ENCODE results near the gene FCN2. TPM values are rescaled to one million over a fixed set of nuclear protein-coding genes. Genes with fewer than 3 reads are reported as not detected.

The FCN2 gene
- total RNA-seq, 1 donor from 2014 or later, result not detected

- no peaks in the 10 kb centered on the region for H3K9me3 ChIP-seq
- intact Hi-C loops (cut with DNase I), result no loop called here
- H3K36me3 ChIP-seq, result peaks cover 66 to 83% of the 10 kb centered on the region in 2 donors
- H3K27ac ChIP-seq, result no peak overlapping the region
- no peaks in the 10 kb centered on the region for H3K27me3 ChIP-seq
- H3K4me1 ChIP-seq, result no peaks in the 10 kb centered on the region
- TF ChIP-seq CTCF (IDR thresholded peaks at IDR 0.05), result no peak
- no peak for DNase-seq (ENCODE audit: low spot score in 2 of 2)
- H3K4me3 ChIP-seq, result no peak overlapping the region
Observed at GRCh38 chr9:134838651-134839454, 41.8 kb upstream of the FCN2 start.

GRCh38 chr9:134839455-134840125, 41.0 kb upstream of the FCN2 start:
- no peak overlapping the region for H3K4me3 ChIP-seq
- H3K4me1 ChIP-seq, result no peaks in the 10 kb centered on the region
- no peaks in the 10 kb centered on the region for H3K9me3 ChIP-seq
- intact Hi-C loops (cut with DNase I), result no loop called here
- no peak for DNase-seq (ENCODE audit: low spot score in 2 of 2)
- no peaks in the 10 kb centered on the region for H3K27me3 ChIP-seq
- peaks cover 61 to 87% of the 10 kb centered on the region in 2 donors for H3K36me3 ChIP-seq
- no peak for TF ChIP-seq CTCF (IDR thresholded peaks at IDR 0.05)
- H3K27ac ChIP-seq, result no peak overlapping the region

- intact Hi-C loops (cut with DNase I), result no loop called here
- Histone ChIP-seq H3K36me3 (peaks cover 57 to 82% of the 10 kb centered on the region in 2 donors), H3K4me1 (no peaks in the 10 kb centered on the region), H3K4me3 (no peak overlapping the region), H3K27ac (no peak overlapping the region), H3K27me3 (no peaks in the 10 kb centered on the region), H3K9me3 (no peaks in the 10 kb centered on the region)
- no peak for DNase-seq (ENCODE audit: low spot score in 2 of 2)
- no peak for TF ChIP-seq CTCF (IDR thresholded peaks at IDR 0.05)
Observed at GRCh38 chr9:134840511-134840910, 40.1 kb upstream of the FCN2 start.

GRCh38 chr9:134841180-134841904, 39.3 kb upstream of the FCN2 start:
- DNase-seq (ENCODE audit: low spot score in 2 of 2), result no peak
- H3K27me3 ChIP-seq, result no peaks in the 10 kb centered on the region
- H3K36me3 ChIP-seq, result peaks cover 57 to 74% of the 10 kb centered on the region in 2 donors
- no peaks in the 10 kb centered on the region for H3K9me3 ChIP-seq
- H3K27ac ChIP-seq, result no peak overlapping the region
- intact Hi-C loops (cut with DNase I), result no loop called here
- no peak overlapping the region for H3K4me3 ChIP-seq
- TF ChIP-seq CTCF (IDR thresholded peaks at IDR 0.05), result no peak
- no peaks in the 10 kb centered on the region for H3K4me1 ChIP-seq

- Histone ChIP-seq H3K27me3 (no peaks in the 10 kb centered on the region), H3K4me1 (no peaks in the 10 kb centered on the region), H3K9me3 (no peaks in the 10 kb centered on the region), H3K4me3 (no peak overlapping the region), H3K36me3 (peaks cover 53 to 65% of the 10 kb centered on the region in 2 donors), H3K27ac (no peak overlapping the region)
- intact Hi-C loops (cut with DNase I), result no loop called here
- no peak for DNase-seq (ENCODE audit: low spot score in 2 of 2)
- no peak for TF ChIP-seq CTCF (IDR thresholded peaks at IDR 0.05)
Observed at GRCh38 chr9:134842321-134842720, 38.3 kb upstream of the FCN2 start.
